Measurements from ENCODE around the gene DUOX2.
"Not testable (repeated sequence)": the region's sequence is repeated elsewhere in the genome, so short reads cannot be mapped to it uniquely, and the experiment has no call there.

Gene DUOX2

DNA sequence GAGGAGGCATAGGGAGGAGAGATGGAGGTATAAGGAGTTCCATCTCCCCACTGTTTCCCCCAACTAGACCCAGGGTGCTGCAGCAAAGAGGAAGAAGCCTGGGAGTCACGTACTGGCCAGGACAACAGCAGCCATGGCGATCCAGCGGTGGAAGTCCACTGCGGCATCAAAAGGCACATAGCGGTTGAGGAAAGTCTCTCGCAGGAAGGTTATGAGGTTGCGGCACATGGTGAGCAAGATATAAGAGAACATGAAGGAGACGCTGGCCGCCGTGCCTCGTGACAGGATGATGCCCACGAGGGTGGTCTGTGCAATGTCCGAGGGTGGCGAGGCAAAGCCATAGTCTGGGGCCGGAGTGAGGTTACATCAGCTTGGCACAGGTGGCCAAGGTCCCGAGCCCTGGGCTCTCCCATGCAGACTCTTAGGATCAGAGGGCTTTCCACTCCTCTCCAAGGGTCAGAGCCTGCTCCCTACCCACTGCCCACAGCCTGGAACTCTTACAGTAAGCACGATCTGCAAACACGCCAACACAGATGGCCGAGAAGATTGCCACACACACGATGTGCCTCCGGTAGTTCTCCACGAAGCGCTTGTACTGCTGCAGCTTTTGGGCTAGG is 14.3 kb downstream of the DUOX2 start:
- DNase-seq, result no peak

DNA sequence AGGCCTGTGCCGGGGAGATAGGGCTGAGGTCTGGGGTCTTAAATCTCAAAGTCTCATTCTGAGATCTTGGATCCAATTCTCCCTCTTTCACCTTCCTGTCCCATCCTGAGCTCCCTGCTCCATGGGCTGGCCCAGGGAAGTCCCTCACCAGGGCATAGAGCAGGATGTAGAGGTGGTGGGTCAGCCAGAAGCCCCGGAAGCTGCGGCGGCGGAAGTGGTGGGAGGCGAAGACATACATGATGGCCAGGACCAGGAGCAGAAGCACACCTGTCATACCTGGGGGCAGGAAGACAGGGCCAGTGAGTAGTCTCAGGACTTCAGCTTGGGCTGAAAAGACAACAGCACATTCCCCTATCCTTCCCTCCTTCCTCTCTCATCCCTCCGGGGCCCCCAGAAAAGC is 16.5 kb downstream of the DUOX2 start:
- DNase-seq, result no peak

DNA sequence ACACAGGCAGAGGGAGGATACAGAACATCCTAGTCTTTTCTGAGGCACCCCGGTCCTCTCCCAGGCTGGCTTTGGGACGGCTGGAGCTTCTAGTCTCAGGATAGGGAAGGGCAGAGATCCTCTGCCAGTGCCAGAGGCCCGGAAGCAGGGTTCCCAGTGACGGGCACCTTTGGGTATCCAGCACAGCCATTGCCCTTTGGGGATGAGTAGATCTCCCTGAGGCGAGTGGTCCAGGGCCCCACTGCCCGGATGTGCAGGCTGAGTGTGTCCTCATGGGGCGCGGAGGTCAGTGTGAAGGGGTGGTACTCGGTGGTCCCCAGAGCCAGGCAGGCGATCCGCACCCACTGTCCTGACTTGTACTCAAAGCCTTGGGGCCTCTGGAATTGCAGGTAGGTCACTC is 18.3 kb downstream of the DUOX2 start:
- DNase-seq, result no peak

DNA sequence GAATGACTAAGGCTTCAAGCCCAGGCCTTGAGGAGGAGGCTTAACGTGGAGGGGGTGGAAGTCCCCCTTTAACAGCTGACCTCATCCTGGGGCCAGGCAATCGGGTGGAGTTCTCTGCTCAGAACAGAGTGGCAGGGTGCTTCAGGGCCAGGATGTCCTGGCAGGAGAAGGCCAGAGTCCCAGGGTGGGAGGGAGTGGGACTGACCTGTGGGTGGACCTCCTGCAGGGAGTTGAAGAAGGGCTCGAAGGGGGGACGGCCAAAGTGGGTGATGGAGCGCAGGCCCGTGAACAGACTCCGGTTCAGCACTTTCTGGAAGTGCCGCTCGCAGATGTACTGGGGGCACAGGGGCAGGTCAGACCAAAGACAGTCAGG is 19.6 kb downstream of the DUOX2 start:
- DNase-seq, result no peak

- DNase-seq, result no peak
Observed at GRCh38 chr15:45093622-45094357, 20.2 kb downstream of the DUOX2 start.

- no peak for DNase-seq
Observed at GRCh38 chr15:45093013-45093412, 21.0 kb downstream of the DUOX2 start.

DNA sequence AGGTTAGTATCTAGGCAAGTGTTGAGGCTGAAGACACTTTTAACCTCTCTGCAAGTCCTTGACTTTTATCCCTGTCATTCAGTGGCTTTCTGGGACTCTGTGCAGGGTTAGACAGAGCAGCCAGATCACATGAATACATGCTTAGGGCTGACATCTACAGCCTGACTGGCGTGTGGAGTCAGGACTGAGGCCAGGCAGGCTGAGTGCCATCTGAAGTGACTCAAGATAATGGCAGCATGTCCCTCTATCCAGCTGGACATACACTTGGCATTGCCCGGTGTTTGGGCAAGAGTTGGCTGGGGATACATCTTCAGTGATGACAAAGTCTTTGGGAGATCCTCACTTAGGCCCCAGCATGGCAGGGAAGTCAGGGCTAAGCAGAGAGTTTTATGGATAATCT is 22.4 kb downstream of the DUOX2 start:
- no peak for DNase-seq

DNA sequence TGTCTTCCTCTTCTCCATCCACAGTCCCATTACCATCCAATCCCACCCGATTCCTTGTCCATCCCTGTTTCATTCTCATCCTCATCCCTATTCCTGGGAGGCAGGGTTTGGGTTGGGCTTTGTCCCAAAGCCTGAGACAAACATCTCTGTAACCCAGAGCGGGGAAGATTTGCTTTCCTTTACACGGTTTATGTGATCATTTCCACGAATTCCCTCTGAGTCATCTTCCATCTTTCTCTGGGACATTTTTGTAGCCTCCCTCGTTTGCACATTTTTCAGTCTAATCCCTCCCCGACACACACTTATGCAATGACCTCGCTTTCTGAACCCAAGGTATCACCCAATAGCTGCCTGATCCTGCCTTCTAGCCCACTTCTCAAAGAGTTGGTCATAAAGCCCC is 22.8 kb downstream of the DUOX2 start:
- DNase-seq, result peak; percentile 38

DNA sequence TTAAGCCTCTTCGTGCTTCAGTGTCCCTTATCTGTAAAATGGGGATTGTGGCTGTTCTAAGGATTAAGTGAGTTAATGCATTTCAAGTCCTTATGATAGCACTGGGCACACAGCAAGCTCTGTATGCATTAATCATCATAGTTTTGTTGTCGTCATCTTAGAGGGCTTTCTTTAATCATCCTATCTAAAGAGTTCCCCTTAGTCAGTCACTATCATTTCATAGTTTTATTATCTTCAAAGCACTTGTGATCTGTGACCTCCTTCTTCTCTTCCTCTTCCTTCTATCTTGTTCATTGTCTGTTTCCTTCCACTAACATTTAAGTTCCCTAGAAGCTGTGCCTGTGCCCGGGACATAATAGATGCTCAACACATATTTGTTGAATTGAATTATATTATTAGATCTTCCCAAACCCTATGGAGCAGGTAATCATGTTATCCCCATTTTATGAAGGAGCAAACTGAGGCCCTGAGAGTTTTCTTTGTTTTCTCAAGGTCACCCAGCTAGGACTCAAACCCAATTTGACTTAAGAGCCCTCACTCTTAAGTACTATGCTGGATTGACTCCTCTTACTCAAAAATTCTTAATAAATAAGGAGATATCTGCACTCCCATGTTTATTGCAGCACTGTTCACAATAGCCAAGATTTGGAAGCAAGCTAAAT is 24.1 kb downstream of the DUOX2 start:
- no peak for DNase-seq

DNA sequence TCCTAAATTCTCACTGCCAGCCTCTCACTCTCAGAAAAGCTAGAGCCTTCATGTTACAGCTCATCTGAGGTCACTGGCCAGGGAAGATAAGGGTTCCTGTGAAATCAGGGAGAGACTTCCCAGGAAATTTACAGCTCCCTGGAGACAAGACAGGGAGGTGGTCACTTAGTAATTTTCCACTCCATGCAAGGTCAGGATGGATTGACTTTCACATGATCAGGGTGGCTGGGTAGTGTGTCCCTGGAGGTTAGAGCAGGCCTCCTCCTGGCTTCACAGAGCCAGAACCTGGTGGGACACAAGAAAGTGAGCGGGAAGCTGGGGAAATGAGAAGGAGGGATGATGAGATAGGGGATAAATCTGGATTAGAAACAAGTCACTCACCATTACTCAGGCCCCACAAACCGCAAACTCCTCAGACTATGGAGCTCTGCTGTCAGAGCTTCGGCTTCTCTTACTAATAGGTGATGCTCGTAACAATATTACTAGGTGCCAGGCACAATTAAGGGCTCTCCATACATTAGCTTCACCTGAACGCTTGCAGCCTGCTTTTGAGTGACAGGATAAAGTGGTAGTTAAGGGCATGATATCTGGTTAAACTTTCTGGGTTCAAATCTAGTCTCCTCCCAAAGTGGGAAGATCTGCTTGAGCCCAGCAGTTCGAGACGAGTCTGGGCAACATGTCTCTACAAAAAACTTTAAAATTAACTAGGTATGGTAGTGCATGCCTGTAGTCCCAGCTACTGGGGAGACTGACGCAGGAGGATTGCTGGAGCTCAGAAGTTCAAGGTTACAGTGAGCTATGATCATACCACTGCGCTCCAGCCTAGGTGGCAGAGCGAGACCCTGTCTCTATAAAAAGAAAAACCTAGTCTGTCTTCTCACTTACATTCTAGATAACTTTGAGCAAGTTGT is 24.9 kb downstream of the DUOX2 start:
- peak; percentile 29 for DNase-seq

- DNase-seq, result no peak
Observed at GRCh38 chr15:45087513-45087912, 26.5 kb downstream of the DUOX2 start.

DNA sequence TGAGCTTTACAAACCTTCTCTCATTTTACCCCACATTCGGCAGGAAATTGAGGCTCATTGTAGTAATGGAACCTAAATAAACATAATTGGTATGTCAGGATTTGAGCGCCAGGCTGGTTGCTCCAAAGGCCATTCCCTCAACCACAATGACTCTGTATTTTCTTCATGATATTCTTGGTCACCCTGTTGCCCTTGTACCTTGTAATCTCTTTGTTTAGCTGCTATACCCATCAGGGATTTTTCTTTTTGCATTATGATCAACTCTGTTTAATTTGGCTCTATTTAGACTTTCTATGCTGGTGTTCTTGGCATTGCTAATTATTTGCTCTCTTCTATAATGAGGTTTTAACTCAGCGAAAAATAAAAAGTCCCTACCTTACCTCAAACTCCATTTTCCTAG is 29.8 kb downstream of the DUOX2 start:
- DNase-seq, result no peak

- no peak for DNase-seq
Observed at GRCh38 chr15:45083223-45083622, 30.7 kb downstream of the DUOX2 start.

- DNase-seq, result not testable (repeated sequence)
Observed at GRCh38 chr15:45082412-45082811, 31.6 kb downstream of the DUOX2 start.

DNA sequence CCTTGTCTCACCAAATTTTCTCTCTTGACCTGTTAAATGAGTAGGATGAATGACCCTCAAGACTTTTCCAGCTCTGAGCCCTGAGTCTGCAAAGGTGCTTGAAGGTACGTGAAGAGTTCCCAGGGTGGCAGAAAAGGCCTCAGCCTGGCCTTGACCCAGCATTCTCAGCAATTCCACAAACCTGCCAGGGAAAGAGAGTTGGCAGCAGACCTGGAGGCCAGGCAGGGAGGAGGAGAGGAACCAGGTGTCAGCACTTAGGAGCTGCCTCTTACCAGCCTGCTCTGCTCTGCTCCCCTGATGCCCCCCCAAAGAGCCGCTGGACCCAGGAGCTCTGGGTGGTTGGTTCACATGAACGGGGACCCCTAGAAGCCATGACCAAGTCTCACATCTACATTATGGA is 33.4 kb downstream of the DUOX2 start:
- DNase-seq, result not testable (repeated sequence)

DNA sequence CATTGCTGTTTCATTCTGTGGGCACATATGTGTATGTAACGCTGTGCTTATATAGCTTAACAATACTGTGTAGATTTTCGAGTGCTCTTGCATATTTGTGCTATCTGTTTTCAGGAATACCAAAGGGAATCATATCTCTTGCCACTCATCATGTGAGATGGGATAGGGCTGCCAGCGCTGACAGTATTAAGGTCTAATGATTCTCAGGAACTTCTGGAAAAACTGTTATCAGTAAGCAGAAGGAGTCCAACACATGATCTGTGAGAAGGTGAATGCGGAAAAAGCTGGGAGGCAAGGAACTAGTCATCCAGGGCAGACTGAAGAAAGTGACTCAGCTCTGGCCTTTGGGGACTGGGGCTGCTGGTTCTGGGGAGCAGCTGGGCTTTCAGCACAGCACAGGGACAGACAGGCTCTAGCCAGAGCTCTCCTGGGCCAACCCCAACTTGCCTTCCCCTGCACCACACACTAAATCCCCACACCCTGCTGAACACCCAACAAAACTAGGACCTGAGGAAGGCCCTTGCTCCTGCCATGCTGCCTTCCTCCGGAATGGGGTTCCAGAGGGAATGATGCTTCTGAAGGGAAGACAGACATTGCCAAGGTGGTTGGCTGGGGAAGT is 34.2 kb downstream of the DUOX2 start:
- not testable (repeated sequence) for DNase-seq

GRCh38 chr15:45079201-45079600 is 34.8 kb downstream of the DUOX2 start:
- not testable (repeated sequence) for DNase-seq

DNA sequence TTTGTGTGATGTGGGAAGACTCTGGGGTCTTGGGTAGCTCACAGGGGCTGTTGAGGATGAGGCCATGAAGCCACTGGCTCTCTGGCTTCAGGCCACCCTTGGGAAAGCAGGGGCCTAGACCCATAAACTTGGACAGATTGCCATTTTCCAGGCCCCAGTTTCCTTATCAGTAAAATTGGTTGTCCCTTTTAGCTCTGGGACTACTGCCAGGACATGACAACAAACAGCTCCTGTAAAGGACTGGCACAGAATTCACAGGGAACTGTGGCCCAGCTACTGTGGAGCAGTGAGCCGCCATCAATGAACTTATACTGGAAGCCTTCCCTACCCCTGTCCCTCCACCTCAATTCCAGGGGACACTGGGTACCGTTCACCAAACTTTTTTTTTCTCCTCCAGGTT is 36.6 kb downstream of the DUOX2 start:
- DNase-seq, result not testable (repeated sequence)

DNA sequence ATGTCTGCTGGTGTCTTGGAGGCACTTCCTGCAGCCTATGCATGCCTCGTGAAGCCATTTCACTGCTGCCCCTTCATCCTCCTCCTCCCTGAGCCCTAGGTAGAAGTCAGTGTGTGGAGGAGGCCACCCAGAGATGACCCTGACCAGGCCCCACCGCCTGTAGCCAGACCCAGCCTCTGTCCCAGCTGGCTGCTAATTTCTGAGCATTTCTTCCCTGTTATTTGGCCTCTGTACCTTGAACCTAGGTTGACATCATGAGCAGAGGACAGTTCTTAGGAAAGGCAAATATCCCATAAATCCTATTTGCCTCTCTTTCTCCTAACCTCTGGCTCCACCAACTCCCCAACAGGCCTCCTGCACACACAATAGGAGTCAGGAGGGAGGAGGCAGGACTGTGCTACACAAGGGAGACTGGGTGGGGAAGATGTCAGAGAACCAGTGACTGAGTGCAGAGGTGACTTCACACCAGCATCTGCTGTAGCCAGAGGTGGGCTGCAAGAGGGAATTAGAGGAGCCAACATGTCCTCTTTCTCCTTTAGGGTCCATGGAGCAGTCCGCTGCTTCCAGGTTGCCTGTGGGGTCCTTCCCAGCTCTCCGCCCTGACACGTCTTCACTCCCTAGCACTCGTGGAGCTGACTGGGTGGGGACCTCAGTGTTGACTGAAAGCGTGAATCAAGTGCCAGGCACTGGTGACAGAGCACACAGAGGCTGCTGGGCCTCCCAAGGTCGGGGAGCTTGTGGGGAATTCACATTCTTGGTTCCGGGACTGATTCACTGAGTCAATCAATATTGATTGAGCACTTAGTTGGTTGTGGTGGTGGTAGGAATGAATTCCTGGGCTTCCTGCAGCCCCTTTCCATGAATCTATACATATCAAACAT is 38.3 kb downstream of the DUOX2 start:
- not testable (repeated sequence) for DNase-seq

- not testable (repeated sequence) for DNase-seq
Observed at GRCh38 chr15:45073602-45074001, 40.4 kb downstream of the DUOX2 start.

DNA sequence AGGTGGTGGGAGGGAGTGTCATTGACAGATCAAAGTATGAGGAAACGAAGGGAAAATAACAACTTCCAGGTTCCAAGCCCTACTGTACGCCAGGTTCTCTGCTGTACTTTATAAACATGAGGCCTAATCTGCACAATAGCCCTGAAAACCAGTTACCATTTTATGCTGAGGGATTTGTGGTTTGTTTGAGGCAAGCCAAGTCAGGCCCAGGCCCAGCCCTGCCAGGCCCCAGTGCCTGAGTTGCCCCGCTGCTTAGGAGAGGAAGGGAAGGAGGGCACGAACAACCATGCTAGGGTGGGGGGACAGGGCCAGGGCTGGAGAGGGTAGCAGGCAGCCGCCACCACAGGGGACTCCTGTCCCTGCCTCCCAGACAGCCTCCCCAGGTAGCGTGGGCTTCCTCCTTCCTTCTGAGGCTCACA is 44.0 kb downstream of the DUOX2 start:
- DNase-seq, result not testable (repeated sequence)

DNA sequence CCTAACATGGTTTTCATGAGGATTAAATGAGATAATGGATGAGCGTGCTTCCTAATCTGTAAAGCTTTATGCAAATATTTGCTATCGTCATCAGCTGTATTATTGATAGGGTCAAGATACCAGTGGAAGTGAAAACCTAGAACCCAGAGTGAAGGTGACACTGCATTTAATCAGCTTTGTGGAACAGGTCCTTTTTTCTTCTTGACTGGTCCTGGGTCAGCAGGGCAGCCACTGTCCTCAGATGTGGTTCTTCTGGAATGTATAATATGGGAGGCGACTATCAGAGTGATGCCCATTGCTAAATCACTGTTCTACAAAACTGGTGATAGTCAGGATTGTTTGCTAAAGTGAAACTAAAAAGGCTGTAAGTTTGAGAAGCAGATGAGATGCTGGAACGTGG is 49.6 kb downstream of the DUOX2 start:
- peak; percentile 20 for DNase-seq

Data from EL (cell line).